Nephron (organoid): Measurements from ENCODE around the gene NDUFS7.

Experiments
- H3K27ac Mint-ChIP-seq, 3 experiments: 2 replicates each; pipeline ENCODE4 v1.8.0; 2020; ENCODE audit warnings: mixed read lengths in 3 of 3, mild to moderate bottlenecking in 2 of 3, moderate library complexity in 1 of 3
- H3K27me3 Mint-ChIP-seq: 2 replicates; pipeline ENCODE4 v1.8.0; 2021; ENCODE audit warnings: low read depth, mild to moderate bottlenecking, moderate library complexity, mixed read lengths
- H3K36me3 Mint-ChIP-seq: 2 replicates; pipeline ENCODE4 v1.8.0; 2020; ENCODE audit warnings: low read depth, mixed read lengths
- H3K4me1 Mint-ChIP-seq: 2 replicates; pipeline ENCODE4 v1.8.0; 2020; ENCODE audit warnings: mixed read lengths
- H3K4me3 Mint-ChIP-seq, 3 experiments: 2 replicates each; pipeline ENCODE4 v1.8.0; 2020; ENCODE audit warnings: mild to moderate bottlenecking in 3 of 3, mixed read lengths in 3 of 3, moderate library complexity in 2 of 3
- H3K9me3 Mint-ChIP-seq: 2 replicates; pipeline ENCODE4 v1.8.0; 2020; ENCODE audit warnings: mixed read lengths
- CTCF ChIP-seq, 3 experiments: fragments of 200-600 bp; sonication (generic); IDR thresholded peaks; one replicate each; pipeline ENCODE4 v1.5.0; 2021; ENCODE audit warnings: antibody characterized with exemption in 3 of 3; ENCODE audit not compliant: unreplicated experiment in 3 of 3

Gene NDUFS7

GRCh38 chr19:1425102-1425837 is 41.6 kb downstream of the NDUFS7 start:
- peaks cover 43% of the 10 kb centered on the region for H3K4me1 Mint-ChIP-seq
- no peaks in the 10 kb centered on the region for H3K9me3 Mint-ChIP-seq
- peak overlapping the region; percentile 80 to 87 (median 85) for H3K27ac Mint-ChIP-seq
- peak overlapping the region; percentile 32 to 60 (median 55) for H3K4me3 Mint-ChIP-seq
- TF ChIP-seq CTCF (IDR thresholded peaks at IDR 0.05; ENCODE audit: unreplicated experiment in 3 of 3), result no peak
- no peaks in the 10 kb centered on the region for H3K27me3 Mint-ChIP-seq
- peaks cover 42% of the 10 kb centered on the region for H3K36me3 Mint-ChIP-seq

GRCh38 chr19:1425902-1426301 is 42.2 kb downstream of the NDUFS7 start:
- peaks cover 38% of the 10 kb centered on the region for H3K36me3 Mint-ChIP-seq
- no peaks in the 10 kb centered on the region for H3K27me3 Mint-ChIP-seq
- no peak overlapping the region for H3K4me3 Mint-ChIP-seq
- no peaks in the 10 kb centered on the region for H3K9me3 Mint-ChIP-seq
- no peak for TF ChIP-seq CTCF (IDR thresholded peaks at IDR 0.05; ENCODE audit: unreplicated experiment in 3 of 3)
- H3K4me1 Mint-ChIP-seq, result peaks cover 39% of the 10 kb centered on the region
- H3K27ac Mint-ChIP-seq, result peak overlapping the region in 2 of 3 experiments; percentile 31 to 80

DNA sequence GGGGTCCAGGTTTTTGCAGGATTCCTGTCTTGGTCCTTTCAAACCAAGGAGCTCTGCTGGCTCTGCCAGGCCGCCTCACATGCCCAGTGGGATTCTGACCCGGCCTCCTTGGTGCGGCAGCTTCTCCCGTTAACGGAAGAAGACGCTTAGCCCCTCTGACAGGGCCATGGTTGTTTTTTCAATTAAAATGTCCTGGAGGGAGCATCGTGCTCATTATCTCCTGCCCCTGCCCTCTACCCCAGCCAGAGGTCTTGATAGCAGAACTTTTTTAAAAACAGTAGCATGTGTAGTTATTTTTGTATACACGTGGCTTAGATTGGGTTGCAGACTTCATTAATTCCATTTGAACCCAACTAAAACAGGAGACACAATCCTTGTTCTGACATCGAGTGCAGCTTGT is 43.0 kb downstream of the NDUFS7 start:
- H3K27ac Mint-ChIP-seq, result no peak overlapping the region
- H3K9me3 Mint-ChIP-seq, result no peaks in the 10 kb centered on the region
- no peak for TF ChIP-seq CTCF (IDR thresholded peaks at IDR 0.05; ENCODE audit: unreplicated experiment in 3 of 3)
- peaks cover 38% of the 10 kb centered on the region for H3K36me3 Mint-ChIP-seq
- peaks cover 35% of the 10 kb centered on the region for H3K4me1 Mint-ChIP-seq
- no peak overlapping the region for H3K4me3 Mint-ChIP-seq
- no peaks in the 10 kb centered on the region for H3K27me3 Mint-ChIP-seq

- no peak overlapping the region for H3K27ac Mint-ChIP-seq
These were observed 43.7 kb downstream of the NDUFS7 start for GRCh38 chr19:1427221-1427920.

DNA sequence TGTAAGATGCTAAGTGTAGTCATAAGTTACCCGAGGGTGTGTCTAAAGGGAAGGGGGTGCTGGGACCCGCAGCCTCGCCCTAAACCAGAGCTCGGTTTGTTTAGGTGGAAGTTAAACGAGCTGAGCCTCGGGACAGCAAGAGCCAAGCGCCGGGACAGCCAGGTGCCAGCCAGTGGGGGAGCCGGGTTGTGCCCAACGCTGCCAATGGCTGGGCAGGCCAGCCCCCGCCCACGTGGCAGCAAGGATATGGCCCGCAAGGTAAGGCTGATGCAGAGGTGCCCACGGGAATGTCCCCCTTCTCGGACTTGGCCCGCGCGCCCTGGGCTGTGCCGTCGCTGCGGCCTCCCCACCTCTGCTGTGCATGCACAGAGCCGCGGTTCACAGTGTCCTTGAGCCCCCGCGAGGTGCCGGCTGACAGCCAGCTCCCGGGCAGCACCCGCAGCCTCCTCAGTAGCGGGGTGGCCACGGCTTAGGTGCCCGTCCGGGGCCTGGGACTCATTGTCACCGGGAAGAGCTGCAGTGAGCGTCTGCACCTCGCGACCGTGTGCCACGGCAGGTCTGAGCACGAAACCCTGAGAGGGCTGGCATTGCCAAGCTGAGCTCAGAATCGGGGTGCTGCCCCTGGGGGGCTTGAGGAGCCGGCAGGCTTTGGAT is 45.2 kb downstream of the NDUFS7 start:
- H3K4me3 Mint-ChIP-seq, result no peak overlapping the region
- H3K9me3 Mint-ChIP-seq, result no peaks in the 10 kb centered on the region
- H3K4me1 Mint-ChIP-seq, result peaks cover 17% of the 10 kb centered on the region
- no peak overlapping the region for H3K27ac Mint-ChIP-seq
- H3K36me3 Mint-ChIP-seq, result peaks cover 24% of the 10 kb centered on the region
- no peak for TF ChIP-seq CTCF (IDR thresholded peaks at IDR 0.05; ENCODE audit: unreplicated experiment in 3 of 3)
- H3K27me3 Mint-ChIP-seq, result no peaks in the 10 kb centered on the region

More at GRCh38 chr19:1427221-1427920, 43.7 kb downstream of the NDUFS7 start:
- no peak for TF ChIP-seq CTCF (IDR thresholded peaks at IDR 0.05; ENCODE audit: unreplicated experiment in 3 of 3)
- no peak overlapping the region for H3K4me3 Mint-ChIP-seq
- H3K27me3 Mint-ChIP-seq, result no peaks in the 10 kb centered on the region
- H3K4me1 Mint-ChIP-seq, result peaks cover 32% of the 10 kb centered on the region
- H3K36me3 Mint-ChIP-seq, result peaks cover 38% of the 10 kb centered on the region
- H3K9me3 Mint-ChIP-seq, result no peaks in the 10 kb centered on the region
